Fibroblast of lung (primary cell): Measurements from ENCODE around the gene SMARCA4.

Experiments
- EZH2 ChIP-seq: IDR thresholded peaks from 2 replicates; pipeline ENCODE4 v1.5.1; 2012; ENCODE audit warnings: low read length, control low read depth, mild to moderate bottlenecking; ENCODE audit errors: missing control alignments
- TF ChIP-seq, protein P1 (sequence below), 2 donors: IDR thresholded peaks in 1 of 2; conservative IDR thresholded peaks in 1 of 2; 1 replicate in 1 of 2; 2 replicates in 1 of 2; pipeline ENCODE4 v1.5.1; 2011 to 2012; ENCODE audit warnings: low read length in 2 of 2, control low read depth in 1 of 2, inconsistent platforms in 1 of 2, low read depth in 1 of 2, mild to moderate bottlenecking in 1 of 2

DNA sequence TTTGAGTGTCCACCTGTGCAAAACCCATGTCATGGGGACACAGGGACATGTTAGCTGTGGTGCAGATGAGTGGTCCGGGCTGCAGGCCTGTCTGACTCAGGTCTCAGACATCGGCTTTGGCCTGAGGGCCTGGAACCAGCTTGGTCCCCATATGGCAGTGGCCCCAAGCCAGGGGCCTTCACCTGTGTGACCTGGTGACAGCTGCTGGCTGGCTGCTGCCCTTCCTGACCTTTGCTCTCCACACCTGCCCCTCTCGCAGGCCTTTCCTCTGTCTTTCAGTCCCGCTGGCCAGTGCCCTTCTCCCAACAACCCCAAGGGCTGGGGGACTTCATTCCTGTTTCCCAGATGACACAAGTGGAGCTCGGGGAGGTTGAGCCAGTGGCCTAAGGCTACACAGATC is 105.5 kb downstream of the SMARCA4 start:
- no peak for TF ChIP-seq EZH2
- TF ChIP-seq, protein P1, sequence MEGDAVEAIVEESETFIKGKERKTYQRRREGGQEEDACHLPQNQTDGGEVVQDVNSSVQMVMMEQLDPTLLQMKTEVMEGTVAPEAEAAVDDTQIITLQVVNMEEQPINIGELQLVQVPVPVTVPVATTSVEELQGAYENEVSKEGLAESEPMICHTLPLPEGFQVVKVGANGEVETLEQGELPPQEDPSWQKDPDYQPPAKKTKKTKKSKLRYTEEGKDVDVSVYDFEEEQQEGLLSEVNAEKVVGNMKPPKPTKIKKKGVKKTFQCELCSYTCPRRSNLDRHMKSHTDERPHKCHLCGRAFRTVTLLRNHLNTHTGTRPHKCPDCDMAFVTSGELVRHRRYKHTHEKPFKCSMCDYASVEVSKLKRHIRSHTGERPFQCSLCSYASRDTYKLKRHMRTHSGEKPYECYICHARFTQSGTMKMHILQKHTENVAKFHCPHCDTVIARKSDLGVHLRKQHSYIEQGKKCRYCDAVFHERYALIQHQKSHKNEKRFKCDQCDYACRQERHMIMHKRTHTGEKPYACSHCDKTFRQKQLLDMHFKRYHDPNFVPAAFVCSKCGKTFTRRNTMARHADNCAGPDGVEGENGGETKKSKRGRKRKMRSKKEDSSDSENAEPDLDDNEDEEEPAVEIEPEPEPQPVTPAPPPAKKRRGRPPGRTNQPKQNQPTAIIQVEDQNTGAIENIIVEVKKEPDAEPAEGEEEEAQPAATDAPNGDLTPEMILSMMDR (conservative IDR thresholded peaks at IDR 0.05 in 1 of 2, IDR thresholded peaks at IDR 0.05 in 1 of 2; ENCODE audit: low read depth in 1 of 2, low read length in 2 of 2), result no peak
